GM23338 (cell line): ENCODE results near the gene HRK.

Experiments
- EZH2 ChIP-seq: fragments of 200-600 bp; sonication (generic); IDR thresholded peaks from one replicate; pipeline ENCODE4 v1.8.0; 2017; ENCODE audit warnings: antibody characterized with exemption, mild to moderate bottlenecking, low read depth; ENCODE audit not compliant: unreplicated experiment
- NANOG ChIP-seq: IDR thresholded peaks from 2 replicates; pipeline ENCODE4 v1.6.1; 2016; ENCODE audit warnings: antibody characterized with exemption, borderline replicate concordance
- TF ChIP-seq, protein P1 (sequence below), 2 experiments: fragments of 200-600 bp in 1 of 2; sonication (generic) in 1 of 2; conservative IDR thresholded peaks; 2 replicates each; pipeline versions ENCODE4 v1.5.1 to v1.6.1; 2016 to 2017; ENCODE audit warnings: antibody characterized with exemption in 2 of 2, low read depth in 2 of 2, mild to moderate bottlenecking in 2 of 2, moderate library complexity in 1 of 2

DNA sequence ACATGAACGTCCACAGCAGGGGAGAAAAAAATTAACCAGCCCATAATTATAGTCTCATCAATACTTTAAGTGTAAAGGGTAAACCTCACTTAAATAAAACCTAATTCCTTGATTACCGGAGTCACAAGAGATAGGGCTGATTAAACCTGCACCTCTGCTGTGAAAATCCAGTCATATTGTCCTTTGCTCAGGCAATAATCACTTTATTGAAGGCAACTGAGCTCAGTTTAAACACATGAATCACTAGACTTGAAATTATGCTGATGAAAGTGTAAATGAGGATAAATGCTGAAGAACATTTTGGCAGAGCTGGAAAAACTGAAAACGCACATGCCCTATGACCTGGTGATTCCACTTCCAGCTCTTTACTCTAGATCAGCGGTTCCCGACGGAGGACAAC lies 6.7 kb upstream of the HRK start:
- TF ChIP-seq NANOG = no peak
- TF ChIP-seq, protein P1, sequence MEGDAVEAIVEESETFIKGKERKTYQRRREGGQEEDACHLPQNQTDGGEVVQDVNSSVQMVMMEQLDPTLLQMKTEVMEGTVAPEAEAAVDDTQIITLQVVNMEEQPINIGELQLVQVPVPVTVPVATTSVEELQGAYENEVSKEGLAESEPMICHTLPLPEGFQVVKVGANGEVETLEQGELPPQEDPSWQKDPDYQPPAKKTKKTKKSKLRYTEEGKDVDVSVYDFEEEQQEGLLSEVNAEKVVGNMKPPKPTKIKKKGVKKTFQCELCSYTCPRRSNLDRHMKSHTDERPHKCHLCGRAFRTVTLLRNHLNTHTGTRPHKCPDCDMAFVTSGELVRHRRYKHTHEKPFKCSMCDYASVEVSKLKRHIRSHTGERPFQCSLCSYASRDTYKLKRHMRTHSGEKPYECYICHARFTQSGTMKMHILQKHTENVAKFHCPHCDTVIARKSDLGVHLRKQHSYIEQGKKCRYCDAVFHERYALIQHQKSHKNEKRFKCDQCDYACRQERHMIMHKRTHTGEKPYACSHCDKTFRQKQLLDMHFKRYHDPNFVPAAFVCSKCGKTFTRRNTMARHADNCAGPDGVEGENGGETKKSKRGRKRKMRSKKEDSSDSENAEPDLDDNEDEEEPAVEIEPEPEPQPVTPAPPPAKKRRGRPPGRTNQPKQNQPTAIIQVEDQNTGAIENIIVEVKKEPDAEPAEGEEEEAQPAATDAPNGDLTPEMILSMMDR (conservative IDR thresholded peaks at IDR 0.05; ENCODE audit: low read depth in 2 of 2) = no peak
- no peak for TF ChIP-seq EZH2
